Lower leg skin (tissue), 3 donors: ENCODE data around the gene CMSS1.

Experiments used
- POLR2A ChIP-seq, 2 donors: fragments of 450-650 bp; IDR thresholded peaks; one replicate each; pipeline ENCODE4 v1.6.1; 2016 to 2017; ENCODE audit warnings: antibody characterized with exemption in 2 of 2, mild to moderate bottlenecking in 1 of 2, moderate library complexity in 1 of 2
- TF ChIP-seq, protein P1 (sequence below), 3 donors: fragments of 450-650 bp; IDR thresholded peaks; one replicate each; pipeline ENCODE4 v1.5.1; 2016; ENCODE audit warnings: antibody characterized with exemption in 3 of 3, mild to moderate bottlenecking in 3 of 3, moderate library complexity in 2 of 3

- TF ChIP-seq, protein P1, sequence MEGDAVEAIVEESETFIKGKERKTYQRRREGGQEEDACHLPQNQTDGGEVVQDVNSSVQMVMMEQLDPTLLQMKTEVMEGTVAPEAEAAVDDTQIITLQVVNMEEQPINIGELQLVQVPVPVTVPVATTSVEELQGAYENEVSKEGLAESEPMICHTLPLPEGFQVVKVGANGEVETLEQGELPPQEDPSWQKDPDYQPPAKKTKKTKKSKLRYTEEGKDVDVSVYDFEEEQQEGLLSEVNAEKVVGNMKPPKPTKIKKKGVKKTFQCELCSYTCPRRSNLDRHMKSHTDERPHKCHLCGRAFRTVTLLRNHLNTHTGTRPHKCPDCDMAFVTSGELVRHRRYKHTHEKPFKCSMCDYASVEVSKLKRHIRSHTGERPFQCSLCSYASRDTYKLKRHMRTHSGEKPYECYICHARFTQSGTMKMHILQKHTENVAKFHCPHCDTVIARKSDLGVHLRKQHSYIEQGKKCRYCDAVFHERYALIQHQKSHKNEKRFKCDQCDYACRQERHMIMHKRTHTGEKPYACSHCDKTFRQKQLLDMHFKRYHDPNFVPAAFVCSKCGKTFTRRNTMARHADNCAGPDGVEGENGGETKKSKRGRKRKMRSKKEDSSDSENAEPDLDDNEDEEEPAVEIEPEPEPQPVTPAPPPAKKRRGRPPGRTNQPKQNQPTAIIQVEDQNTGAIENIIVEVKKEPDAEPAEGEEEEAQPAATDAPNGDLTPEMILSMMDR (IDR thresholded peaks at IDR 0.05): no peak
- TF ChIP-seq POLR2A (IDR thresholded peaks at IDR 0.05): no peak
Observed at GRCh38 chr3:99868311-99868646, 50.6 kb downstream of the CMSS1 start.
